Activated CD8-positive, alpha-beta T cell treated with anti-CD3 and anti-CD28 coated beads for 36 hours (primary cell): ENCODE data around the gene ANKRD44. TPM values are rescaled to one million over a fixed set of nuclear protein-coding genes. Genes with fewer than 3 reads are reported as not detected.

Experiments used
- ATAC-seq: fragments of 200-7000 bp; cut with Tn5 transposase; one replicate; pipeline ENCODE4 v1.10.0; 2021; ENCODE audit warnings: mild to moderate bottlenecking, moderate library complexity
- CTCF ChIA-PET: fragments of 350-600 bp; sonication (Branson Sonifier 250); formaldehyde crosslinking; loops from one replicate; lab custom pipeline; 2021; ENCODE audit warnings: antibody characterized with exemption; lab: Charles Lee
- POLR2A ChIA-PET: fragments of 350-600 bp; sonication (Branson Sonifier 250); formaldehyde crosslinking; loops from one replicate; lab custom pipeline; 2021; ENCODE audit warnings: antibody characterized with exemption; lab: Charles Lee
- DNase-seq: peaks from one replicate; pipeline ENCODE4 v3.0.0-alpha.2; 2020
- H3K27ac Mint-ChIP-seq: one replicate; pipeline ENCODE4 v1.8.0; 2021; ENCODE audit warnings: mild to moderate bottlenecking, mixed read lengths
- H3K27me3 Mint-ChIP-seq: one replicate; pipeline ENCODE4 v1.8.0; 2021; ENCODE audit warnings: mixed read lengths
- H3K36me3 Mint-ChIP-seq: one replicate; pipeline ENCODE4 v1.8.0; 2021; ENCODE audit warnings: low read depth, mixed read lengths
- H3K4me1 Mint-ChIP-seq: one replicate; pipeline ENCODE4 v1.8.0; 2021; ENCODE audit warnings: low read depth, mixed read lengths
- H3K4me3 Mint-ChIP-seq: one replicate; pipeline ENCODE4 v1.8.0; 2021; ENCODE audit warnings: mild to moderate bottlenecking, moderate library complexity, mixed read lengths
- H3K9me3 Mint-ChIP-seq: one replicate; pipeline ENCODE4 v1.8.0; 2021; ENCODE audit warnings: mixed read lengths
- CTCF ChIP-seq: fragments of 200-600 bp; IDR thresholded peaks from one replicate; pipeline ENCODE4 v1.8.0; 2022; ENCODE audit warnings: antibody characterized with exemption, mild to moderate bottlenecking
- intact Hi-C: fragments of 100-400 bp; cut with micrococcal nuclease; formaldehyde crosslinking; loops from one replicate; pipeline ENCODE4 v1.10.0; 2022
- total RNA-seq, 2 experiments: library from RNA; stranded (reverse); gene quantifications; one replicate each; pipeline ENCODE4 v1.2.3, GENCODE V29; 2021

The ANKRD44 gene
- total RNA-seq, 2 experiments from 2014 or later, result 131 to 132 TPM

- Mint-ChIP-seq H3K27ac (peak overlapping the region; percentile 87), H3K4me3 (no peak overlapping the region), H3K36me3 (peaks cover 55% of the 10 kb centered on the region), H3K27me3 (no peaks in the 10 kb centered on the region), H3K4me1 (peaks cover 82% of the 10 kb centered on the region), H3K9me3 (peaks cover 5% of the 10 kb centered on the region)
- POLR2A ChIA-PET, result interaction anchor here (0.7 to 2.0 kb wide), 4 partner anchors 12 to 113 kb away, joined by 3 to 7 read pairs (median 5); no protein-coding TSS in a partner anchor
- DNase-seq, result no peak
- no peak for TF ChIP-seq CTCF
- no peak for ATAC-seq
- CTCF ChIA-PET, result no interaction called here
- intact Hi-C loops, result no loop called here
Observed at GRCh38 chr2:197248001-197248401, 62.6 kb downstream of the ANKRD44 start.

GRCh38 chr2:197247083-197247482 lies 63.5 kb downstream of the ANKRD44 start:
- DNase-seq (peak; percentile 46), ATAC-seq (no peak)
- POLR2A ChIA-PET, result interaction anchor here (1.1 to 1.2 kb wide), 2 partner anchors 23 to 61 kb away, joined by 3 read pairs; no protein-coding TSS in a partner anchor
- Mint-ChIP-seq H3K4me3 (peak overlapping the region; percentile 10), H3K4me1 (peaks cover 86% of the 10 kb centered on the region), H3K27me3 (no peaks in the 10 kb centered on the region), H3K36me3 (peaks cover 55% of the 10 kb centered on the region), H3K9me3 (peaks cover 5% of the 10 kb centered on the region), H3K27ac (peak overlapping the region; percentile 87)
- no peak for TF ChIP-seq CTCF
- CTCF ChIA-PET, result no interaction called here
- intact Hi-C loops, result no loop called here

- DNase-seq, result no peak
- Mint-ChIP-seq H3K4me1 (peaks cover 82% of the 10 kb centered on the region), H3K4me3 (no peak overlapping the region), H3K9me3 (peaks cover 5% of the 10 kb centered on the region), H3K27ac (peak overlapping the region; percentile 87), H3K27me3 (no peaks in the 10 kb centered on the region), H3K36me3 (peaks cover 53% of the 10 kb centered on the region)
- ATAC-seq, result no peak
- no peak for TF ChIP-seq CTCF
- intact Hi-C loops, result no loop called here
- ChIA-PET CTCF (interaction anchor here (1.2 to 3.8 kb wide), 2 partner anchors 10 to 12 kb away, joined by 3 to 14 read pairs; no protein-coding TSS in a partner anchor), POLR2A (interaction anchor here (1.1 to 1.2 kb wide), 2 partner anchors 24 to 62 kb away, joined by 3 read pairs; no protein-coding TSS in a partner anchor)
Observed at GRCh38 chr2:197245829-197246804, 64.5 kb downstream of the ANKRD44 start.

- intact Hi-C loops, result no loop called here
- POLR2A ChIA-PET, result interaction anchor here (1.4 to 2.7 kb wide), 2 partner anchors 37 to 64 kb away, joined by 3 to 12 read pairs; no protein-coding TSS in a partner anchor
- no peak overlapping the region for H3K4me3 Mint-ChIP-seq
Observed at GRCh38 chr2:197244349-197244748, 66.2 kb downstream of the ANKRD44 start.

More at GRCh38 chr2:197244349-197244748, 66.2 kb downstream of the ANKRD44 start:
- Mint-ChIP-seq H3K4me1 (peaks cover 79% of the 10 kb centered on the region), H3K9me3 (peaks cover 5% of the 10 kb centered on the region), H3K36me3 (peaks cover 43% of the 10 kb centered on the region), H3K27ac (peak overlapping the region; percentile 82), H3K27me3 (no peaks in the 10 kb centered on the region)
- ATAC-seq, result no peak
- DNase-seq, result no peak
- TF ChIP-seq CTCF, result no peak
- CTCF ChIA-PET, result interaction anchor here (1.0 to 3.8 kb wide), 5 partner anchors 12 to 64 kb away, joined by 3 to 14 read pairs (median 5); no protein-coding TSS in a partner anchor
